Measurements from ENCODE around the gene OR4N5.

DNA sequence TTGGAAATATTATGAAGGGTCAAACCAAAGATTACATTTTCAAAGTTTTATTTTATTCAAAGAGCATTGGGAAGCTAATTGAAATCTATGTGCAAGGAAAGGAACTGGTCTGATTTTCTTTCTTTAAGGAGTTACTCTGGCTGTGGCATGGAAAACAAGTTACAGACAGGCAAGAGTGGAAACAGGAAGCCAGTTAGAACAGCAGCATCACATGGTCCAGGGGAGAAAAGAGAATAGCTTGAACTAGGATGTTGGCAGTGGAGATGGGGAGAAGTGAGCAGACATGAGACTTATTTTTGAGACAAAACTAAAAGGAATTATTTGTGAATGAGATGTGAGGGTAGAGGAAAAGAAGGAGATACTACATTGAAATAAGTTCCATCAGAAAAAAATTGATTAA lies 55.5 kb downstream of the OR4N5 start:
- TF ChIP-seq YY1 (IDR thresholded peaks at IDR 0.05), result no peak
- TF ChIP-seq, protein P1, sequence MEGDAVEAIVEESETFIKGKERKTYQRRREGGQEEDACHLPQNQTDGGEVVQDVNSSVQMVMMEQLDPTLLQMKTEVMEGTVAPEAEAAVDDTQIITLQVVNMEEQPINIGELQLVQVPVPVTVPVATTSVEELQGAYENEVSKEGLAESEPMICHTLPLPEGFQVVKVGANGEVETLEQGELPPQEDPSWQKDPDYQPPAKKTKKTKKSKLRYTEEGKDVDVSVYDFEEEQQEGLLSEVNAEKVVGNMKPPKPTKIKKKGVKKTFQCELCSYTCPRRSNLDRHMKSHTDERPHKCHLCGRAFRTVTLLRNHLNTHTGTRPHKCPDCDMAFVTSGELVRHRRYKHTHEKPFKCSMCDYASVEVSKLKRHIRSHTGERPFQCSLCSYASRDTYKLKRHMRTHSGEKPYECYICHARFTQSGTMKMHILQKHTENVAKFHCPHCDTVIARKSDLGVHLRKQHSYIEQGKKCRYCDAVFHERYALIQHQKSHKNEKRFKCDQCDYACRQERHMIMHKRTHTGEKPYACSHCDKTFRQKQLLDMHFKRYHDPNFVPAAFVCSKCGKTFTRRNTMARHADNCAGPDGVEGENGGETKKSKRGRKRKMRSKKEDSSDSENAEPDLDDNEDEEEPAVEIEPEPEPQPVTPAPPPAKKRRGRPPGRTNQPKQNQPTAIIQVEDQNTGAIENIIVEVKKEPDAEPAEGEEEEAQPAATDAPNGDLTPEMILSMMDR (IDR thresholded peaks at IDR 0.05; ENCODE audit: low read depth, low read length, missing input control), result no peak
- TF ChIP-seq TAF1 (conservative IDR thresholded peaks at IDR 0.05), result no peak
- TF ChIP-seq SP1 (IDR thresholded peaks at IDR 0.05), result no peak
- TF ChIP-seq, protein P2, sequence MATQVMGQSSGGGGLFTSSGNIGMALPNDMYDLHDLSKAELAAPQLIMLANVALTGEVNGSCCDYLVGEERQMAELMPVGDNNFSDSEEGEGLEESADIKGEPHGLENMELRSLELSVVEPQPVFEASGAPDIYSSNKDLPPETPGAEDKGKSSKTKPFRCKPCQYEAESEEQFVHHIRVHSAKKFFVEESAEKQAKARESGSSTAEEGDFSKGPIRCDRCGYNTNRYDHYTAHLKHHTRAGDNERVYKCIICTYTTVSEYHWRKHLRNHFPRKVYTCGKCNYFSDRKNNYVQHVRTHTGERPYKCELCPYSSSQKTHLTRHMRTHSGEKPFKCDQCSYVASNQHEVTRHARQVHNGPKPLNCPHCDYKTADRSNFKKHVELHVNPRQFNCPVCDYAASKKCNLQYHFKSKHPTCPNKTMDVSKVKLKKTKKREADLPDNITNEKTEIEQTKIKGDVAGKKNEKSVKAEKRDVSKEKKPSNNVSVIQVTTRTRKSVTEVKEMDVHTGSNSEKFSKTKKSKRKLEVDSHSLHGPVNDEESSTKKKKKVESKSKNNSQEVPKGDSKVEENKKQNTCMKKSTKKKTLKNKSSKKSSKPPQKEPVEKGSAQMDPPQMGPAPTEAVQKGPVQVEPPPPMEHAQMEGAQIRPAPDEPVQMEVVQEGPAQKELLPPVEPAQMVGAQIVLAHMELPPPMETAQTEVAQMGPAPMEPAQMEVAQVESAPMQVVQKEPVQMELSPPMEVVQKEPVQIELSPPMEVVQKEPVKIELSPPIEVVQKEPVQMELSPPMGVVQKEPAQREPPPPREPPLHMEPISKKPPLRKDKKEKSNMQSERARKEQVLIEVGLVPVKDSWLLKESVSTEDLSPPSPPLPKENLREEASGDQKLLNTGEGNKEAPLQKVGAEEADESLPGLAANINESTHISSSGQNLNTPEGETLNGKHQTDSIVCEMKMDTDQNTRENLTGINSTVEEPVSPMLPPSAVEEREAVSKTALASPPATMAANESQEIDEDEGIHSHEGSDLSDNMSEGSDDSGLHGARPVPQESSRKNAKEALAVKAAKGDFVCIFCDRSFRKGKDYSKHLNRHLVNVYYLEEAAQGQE (IDR thresholded peaks at IDR 0.05), result no peak
- no peak for TF ChIP-seq RXRA (IDR thresholded peaks at IDR 0.05)
- no peak for TF ChIP-seq GABPA (IDR thresholded peaks at IDR 0.05 in 1 of 2, conservative IDR thresholded peaks at IDR 0.05 in 1 of 2)
- TF ChIP-seq JUND (IDR thresholded peaks at IDR 0.05), result no peak
- TF ChIP-seq, protein P3, sequence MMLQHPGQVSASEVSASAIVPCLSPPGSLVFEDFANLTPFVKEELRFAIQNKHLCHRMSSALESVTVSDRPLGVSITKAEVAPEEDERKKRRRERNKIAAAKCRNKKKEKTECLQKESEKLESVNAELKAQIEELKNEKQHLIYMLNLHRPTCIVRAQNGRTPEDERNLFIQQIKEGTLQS (IDR thresholded peaks at IDR 0.05), result no peak
- TF ChIP-seq, protein P4, sequence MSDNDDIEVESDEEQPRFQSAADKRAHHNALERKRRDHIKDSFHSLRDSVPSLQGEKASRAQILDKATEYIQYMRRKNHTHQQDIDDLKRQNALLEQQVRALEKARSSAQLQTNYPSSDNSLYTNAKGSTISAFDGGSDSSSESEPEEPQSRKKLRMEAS (IDR thresholded peaks at IDR 0.05), result no peak
- TF ChIP-seq EGR1 (IDR thresholded peaks at IDR 0.05; ENCODE audit: low read depth in 2 of 2), result no peak
- no peak for TF ChIP-seq FOXA1 (IDR thresholded peaks at IDR 0.05)
- TF ChIP-seq, protein P5, sequence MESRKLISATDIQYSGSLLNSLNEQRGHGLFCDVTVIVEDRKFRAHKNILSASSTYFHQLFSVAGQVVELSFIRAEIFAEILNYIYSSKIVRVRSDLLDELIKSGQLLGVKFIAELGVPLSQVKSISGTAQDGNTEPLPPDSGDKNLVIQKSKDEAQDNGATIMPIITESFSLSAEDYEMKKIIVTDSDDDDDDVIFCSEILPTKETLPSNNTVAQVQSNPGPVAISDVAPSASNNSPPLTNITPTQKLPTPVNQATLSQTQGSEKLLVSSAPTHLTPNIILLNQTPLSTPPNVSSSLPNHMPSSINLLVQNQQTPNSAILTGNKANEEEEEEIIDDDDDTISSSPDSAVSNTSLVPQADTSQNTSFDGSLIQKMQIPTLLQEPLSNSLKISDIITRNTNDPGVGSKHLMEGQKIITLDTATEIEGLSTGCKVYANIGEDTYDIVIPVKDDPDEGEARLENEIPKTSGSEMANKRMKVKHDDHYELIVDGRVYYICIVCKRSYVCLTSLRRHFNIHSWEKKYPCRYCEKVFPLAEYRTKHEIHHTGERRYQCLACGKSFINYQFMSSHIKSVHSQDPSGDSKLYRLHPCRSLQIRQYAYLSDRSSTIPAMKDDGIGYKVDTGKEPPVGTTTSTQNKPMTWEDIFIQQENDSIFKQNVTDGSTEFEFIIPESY (IDR thresholded peaks at IDR 0.05), result no peak

Data from liver (tissue), 3 donors.